ENCODE measurements around the gene GNPTG.

The GNPTG gene

GRCh38 chr16:1371054-1371978, 19.6 kb downstream of the GNPTG start:
- no peak for DNase-seq (ENCODE audit: low spot score)

GRCh38 chr16:1372292-1372950, 20.7 kb downstream of the GNPTG start:
- no peak for DNase-seq (ENCODE audit: low spot score)

GRCh38 chr16:1374418-1375297, 22.9 kb downstream of the GNPTG start:
- no peak for DNase-seq (ENCODE audit: low spot score)

GRCh38 chr16:1375298-1375640, 23.5 kb downstream of the GNPTG start:
- DNase-seq (ENCODE audit: low spot score): no peak

GRCh38 chr16:1375741-1376410, 24.1 kb downstream of the GNPTG start:
- DNase-seq (ENCODE audit: low spot score): no peak

- DNase-seq (ENCODE audit: low spot score): no peak
Measured at GRCh38 chr16:1377406-1378010, 25.8 kb downstream of the GNPTG start.

- no peak for DNase-seq (ENCODE audit: low spot score)
Measured at GRCh38 chr16:1378087-1378803, 26.5 kb downstream of the GNPTG start.

- peak; percentile 90 for DNase-seq (ENCODE audit: low spot score)
Measured at GRCh38 chr16:1378804-1379303, 27.1 kb downstream of the GNPTG start.

GRCh38 chr16:1379304-1380076, 27.8 kb downstream of the GNPTG start:
- DNase-seq (ENCODE audit: low spot score): peak; percentile 75

GRCh38 chr16:1380195-1380594, 28.5 kb downstream of the GNPTG start:
- no peak for DNase-seq (ENCODE audit: low spot score)

GRCh38 chr16:1381612-1382406, 30.1 kb downstream of the GNPTG start:
- DNase-seq (ENCODE audit: low spot score): no peak

- DNase-seq (ENCODE audit: low spot score): no peak
Measured at GRCh38 chr16:1383556-1383955, 31.8 kb downstream of the GNPTG start.

GRCh38 chr16:1385232-1385631, 33.5 kb downstream of the GNPTG start:
- DNase-seq (ENCODE audit: low spot score): no peak

- DNase-seq (ENCODE audit: low spot score): no peak
Measured at GRCh38 chr16:1387331-1387730, 35.6 kb downstream of the GNPTG start.

GRCh38 chr16:1389762-1390161, 38.0 kb downstream of the GNPTG start:
- no peak for DNase-seq (ENCODE audit: low spot score)

GRCh38 chr16:1390239-1390779, 38.6 kb downstream of the GNPTG start:
- no peak for DNase-seq (ENCODE audit: low spot score)

GRCh38 chr16:1392826-1393225, 41.1 kb downstream of the GNPTG start:
- DNase-seq (ENCODE audit: low spot score): no peak

GRCh38 chr16:1393613-1394176, 42.0 kb downstream of the GNPTG start:
- no peak for DNase-seq (ENCODE audit: low spot score)
